Stimulated activated CD4-positive, alpha-beta T cell treated with anti-CD3 and anti-CD28 coated beads, Interleukin-4, amount 100 ng/mL, for 24 hours (primary cell): Measurements from ENCODE around the gene ZNF615.
"Not testable (repeated sequence)": the region's sequence is repeated elsewhere in the genome, so short reads cannot be mapped to it uniquely, and the experiment has no call there.

Experiments
- DNase-seq: peaks from one replicate; pipeline ENCODE4 v3.0.0-alpha.2; 2020

The ZNF615 gene

GRCh38 chr19:51980116-51980736, 27.8 kb downstream of the ZNF615 start:
- no peak for DNase-seq

- DNase-seq = no peak
Measured at GRCh38 chr19:51978882-51979281, 29.1 kb downstream of the ZNF615 start.

GRCh38 chr19:51977346-51977745, 30.7 kb downstream of the ZNF615 start:
- no peak for DNase-seq

GRCh38 chr19:51976852-51977251, 31.2 kb downstream of the ZNF615 start:
- DNase-seq = no peak

GRCh38 chr19:51975787-51976186, 32.2 kb downstream of the ZNF615 start:
- not testable (repeated sequence) for DNase-seq

GRCh38 chr19:51971624-51972023, 36.4 kb downstream of the ZNF615 start:
- DNase-seq = no peak

- DNase-seq = no peak
Measured at GRCh38 chr19:51970718-51971117, 37.3 kb downstream of the ZNF615 start.

- DNase-seq = no peak
Measured at GRCh38 chr19:51965583-51965982, 42.4 kb downstream of the ZNF615 start.

- DNase-seq = not testable (repeated sequence)
Measured at GRCh38 chr19:51960621-51961233, 47.3 kb downstream of the ZNF615 start.

GRCh38 chr19:51959791-51960190, 48.2 kb downstream of the ZNF615 start:
- no peak for DNase-seq

GRCh38 chr19:51957846-51958245, 50.2 kb downstream of the ZNF615 start:
- DNase-seq = not testable (repeated sequence)

GRCh38 chr19:51948975-51949374, 59.0 kb downstream of the ZNF615 start:
- DNase-seq = no peak

GRCh38 chr19:51946602-51947001, 61.4 kb downstream of the ZNF615 start:
- DNase-seq = no peak

- DNase-seq = no peak
Measured at GRCh38 chr19:51944798-51945552, 63.0 kb downstream of the ZNF615 start.
